Measurements from ENCODE around the gene PLK3.
"Not testable (repeated sequence)": the region's sequence is repeated elsewhere in the genome, so short reads cannot be mapped to it uniquely, and the experiment has no call there.

The PLK3 gene

DNA sequence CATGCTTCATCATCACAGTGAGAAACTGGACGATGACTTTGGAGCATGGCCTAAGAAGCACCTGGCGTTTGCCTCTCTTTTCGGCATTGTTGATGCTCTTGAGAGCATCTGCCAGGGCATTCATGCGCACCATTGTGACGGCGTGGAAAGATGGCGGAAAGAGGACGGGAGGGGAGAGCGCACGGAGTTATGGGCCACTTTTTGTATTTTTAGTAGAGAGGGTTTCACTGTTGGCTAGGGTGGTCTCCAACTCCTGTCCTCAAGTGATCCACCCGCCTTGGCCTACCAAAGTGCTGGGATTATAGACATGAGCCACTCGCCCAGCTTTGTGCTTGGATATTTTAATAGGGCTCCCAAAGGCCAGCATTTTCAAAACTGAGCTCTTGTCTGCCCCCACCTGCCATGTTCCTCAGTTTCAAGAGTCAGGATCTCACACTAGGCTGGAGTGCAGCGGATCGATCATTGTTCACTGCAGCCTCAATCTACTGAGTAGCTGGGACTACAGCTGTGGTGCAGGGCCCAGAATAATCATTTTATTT lies 19.5 kb upstream of the PLK3 start:
- H3K4me1 Mint-ChIP-seq (ENCODE audit: low read depth) = peaks cover 52% of the 10 kb centered on the region
- peaks cover 68% of the 10 kb centered on the region for H3K36me3 Mint-ChIP-seq (ENCODE audit: low read depth)

DNA sequence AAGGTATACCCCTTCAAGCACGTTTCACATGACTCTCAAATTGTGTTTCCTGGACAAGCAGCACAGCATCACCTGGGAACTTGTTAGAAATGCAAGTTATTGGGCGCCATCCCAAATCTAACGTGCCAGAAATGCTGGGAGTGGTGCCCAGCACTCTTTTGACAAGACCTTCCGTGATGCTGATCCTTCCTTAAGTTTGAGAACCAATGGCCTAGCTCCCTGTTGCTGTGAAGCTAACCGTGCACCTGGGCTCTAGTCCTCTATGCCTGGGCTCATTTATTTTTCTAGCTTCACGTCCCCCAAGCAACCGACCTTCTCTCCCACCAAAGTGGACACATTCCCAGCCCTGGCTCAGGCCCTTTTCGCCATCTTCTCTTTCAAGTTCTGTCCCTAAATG lies 16.5 kb upstream of the PLK3 start:
- no peaks in the 10 kb centered on the region for H3K9me3 Mint-ChIP-seq
- H3K4me3 Mint-ChIP-seq = peak overlapping the region; percentile 24
- H3K27ac Mint-ChIP-seq = peak overlapping the region; percentile 37
- peaks cover 34% of the 10 kb centered on the region for H3K4me1 Mint-ChIP-seq (ENCODE audit: low read depth)
- intact Hi-C loops (cut with micrococcal nuclease) = loop anchor here (5.0 kb wide), 1 partner anchor 519 kb away; no protein-coding TSS in a partner anchor
- H3K27me3 Mint-ChIP-seq = peaks cover 23% of the 10 kb centered on the region
- peaks cover 37% of the 10 kb centered on the region for H3K36me3 Mint-ChIP-seq (ENCODE audit: low read depth)

More for the DNA sequence above, 19.5 kb upstream of the PLK3 start:
- no peak overlapping the region for H3K27ac Mint-ChIP-seq
- H3K9me3 Mint-ChIP-seq = no peaks in the 10 kb centered on the region
- no peak overlapping the region for H3K4me3 Mint-ChIP-seq
- H3K27me3 Mint-ChIP-seq = peaks cover 15% of the 10 kb centered on the region
- intact Hi-C loops (cut with micrococcal nuclease) = loop anchor here (5.0 kb wide), 1 partner anchor 522 kb away; no protein-coding TSS in a partner anchor

DNA sequence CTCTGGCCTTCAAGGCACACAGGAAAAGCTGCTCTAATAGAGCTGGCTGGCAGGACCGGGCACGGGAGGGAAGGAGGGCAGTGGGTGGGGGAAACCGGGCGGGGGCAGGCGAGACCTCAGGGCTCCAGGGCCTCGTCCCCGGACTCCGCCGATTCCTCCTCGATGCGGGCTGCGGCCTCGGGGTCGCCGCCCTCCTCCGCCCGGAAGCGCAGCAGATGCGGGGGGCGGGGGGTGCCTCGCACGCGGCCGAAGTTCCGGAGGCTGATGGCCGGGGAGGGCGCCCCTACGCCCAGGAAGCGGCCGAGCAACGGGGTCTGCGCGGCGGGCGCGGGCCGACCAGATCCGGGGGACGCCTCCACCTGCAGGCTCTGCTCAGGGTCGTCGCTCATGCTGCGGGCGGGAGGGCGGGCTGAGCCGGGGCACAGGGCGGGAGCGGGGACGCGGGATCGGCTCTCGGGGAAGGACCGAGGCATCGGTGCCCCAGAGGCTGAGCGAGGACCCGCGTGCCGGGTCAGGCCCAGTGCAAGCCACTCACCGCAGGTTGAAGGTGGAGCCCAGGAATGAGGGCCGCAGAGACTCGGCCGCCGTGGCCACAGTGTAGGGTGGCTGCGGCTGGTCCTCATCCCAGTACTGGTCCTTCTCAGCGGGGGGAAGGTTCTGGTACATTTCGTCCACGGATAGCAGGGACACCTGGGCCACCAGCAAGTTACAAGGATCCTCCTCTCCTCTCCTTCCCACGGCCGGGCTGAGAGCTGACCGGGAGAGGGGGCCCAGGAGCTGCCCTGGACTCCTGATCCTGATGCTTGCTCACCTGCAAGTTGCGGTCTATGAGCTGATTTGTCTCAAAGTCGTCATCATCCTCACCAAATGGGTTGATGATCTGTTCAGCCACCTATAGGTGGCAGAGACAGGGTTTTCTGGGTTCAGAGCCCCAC lies 15.8 kb upstream of the PLK3 start:
- Mint-ChIP-seq H3K27me3 (peaks cover 23% of the 10 kb centered on the region), H3K27ac (peak overlapping the region; percentile 37), H3K36me3 (ENCODE audit: low read depth) (peaks cover 31% of the 10 kb centered on the region), H3K4me1 (ENCODE audit: low read depth) (peaks cover 28% of the 10 kb centered on the region), H3K9me3 (no peaks in the 10 kb centered on the region), H3K4me3 (peak overlapping the region; percentile 24)
- intact Hi-C loops (cut with micrococcal nuclease) = loop anchor here (5.0 kb wide), 1 partner anchor 518 kb away; no protein-coding TSS in a partner anchor

DNA sequence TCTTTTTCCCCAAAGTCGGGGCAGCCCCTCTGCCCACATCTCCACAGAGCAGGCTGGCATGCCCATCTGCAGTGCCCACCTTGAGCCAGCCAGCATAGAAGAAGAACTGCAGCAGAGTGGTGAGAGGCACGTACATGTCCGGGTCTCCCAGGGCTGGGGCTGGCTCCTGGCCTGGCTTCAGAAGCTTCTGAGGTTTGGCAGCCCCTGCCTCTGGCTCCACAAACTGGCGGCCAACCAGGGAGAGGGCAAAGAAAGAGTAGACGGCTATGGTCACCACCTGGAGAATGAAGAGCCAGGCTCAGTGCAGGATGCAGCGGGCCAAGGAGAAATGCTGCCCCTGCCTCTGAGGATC lies 15.2 kb upstream of the PLK3 start:
- H3K4me1 Mint-ChIP-seq (ENCODE audit: low read depth) = peaks cover 27% of the 10 kb centered on the region
- no peaks in the 10 kb centered on the region for H3K9me3 Mint-ChIP-seq
- peaks cover 24% of the 10 kb centered on the region for H3K36me3 Mint-ChIP-seq (ENCODE audit: low read depth)
- intact Hi-C loops (cut with micrococcal nuclease) = no loop called here
- peaks cover 23% of the 10 kb centered on the region for H3K27me3 Mint-ChIP-seq
- peak overlapping the region; percentile 28 for H3K4me3 Mint-ChIP-seq
- no peak overlapping the region for H3K27ac Mint-ChIP-seq

DNA sequence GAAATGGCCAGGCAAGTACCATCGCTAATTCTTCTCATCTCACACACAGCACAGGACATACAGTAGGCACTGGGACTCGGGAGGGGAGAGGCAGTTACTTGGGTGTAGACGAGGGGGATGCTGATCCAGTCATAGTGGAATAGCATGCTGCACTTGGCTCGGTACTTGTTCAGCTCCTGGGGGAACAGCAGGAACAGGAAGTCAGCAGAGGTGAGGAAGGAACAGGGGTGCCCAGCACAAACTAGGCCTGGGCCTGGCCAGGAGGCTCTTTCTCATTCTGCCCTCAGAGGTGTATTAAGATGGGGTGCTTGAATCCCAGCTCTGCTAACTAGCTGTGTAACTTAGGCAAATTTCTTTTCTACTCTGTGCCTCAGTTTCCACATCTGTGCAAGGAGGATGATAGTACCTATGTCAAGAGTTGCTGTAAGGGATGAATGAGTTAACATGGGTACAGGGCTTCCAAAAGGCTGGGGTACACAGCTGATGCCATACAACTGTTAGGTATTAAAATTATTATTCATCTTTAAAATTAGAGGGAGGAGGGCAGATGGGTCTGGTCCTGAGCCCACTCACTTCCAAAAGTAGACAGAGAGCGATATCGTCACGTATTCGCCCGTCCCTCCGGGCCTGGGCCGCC lies 14.6 kb upstream of the PLK3 start:
- Mint-ChIP-seq H3K36me3 (ENCODE audit: low read depth) (peaks cover 18% of the 10 kb centered on the region), H3K27ac (peak overlapping the region; percentile 75), H3K4me3 (peak overlapping the region; percentile 68), H3K4me1 (ENCODE audit: low read depth) (peaks cover 27% of the 10 kb centered on the region), H3K27me3 (peaks cover 23% of the 10 kb centered on the region), H3K9me3 (no peaks in the 10 kb centered on the region)
- intact Hi-C loops (cut with micrococcal nuclease) = no loop called here

DNA sequence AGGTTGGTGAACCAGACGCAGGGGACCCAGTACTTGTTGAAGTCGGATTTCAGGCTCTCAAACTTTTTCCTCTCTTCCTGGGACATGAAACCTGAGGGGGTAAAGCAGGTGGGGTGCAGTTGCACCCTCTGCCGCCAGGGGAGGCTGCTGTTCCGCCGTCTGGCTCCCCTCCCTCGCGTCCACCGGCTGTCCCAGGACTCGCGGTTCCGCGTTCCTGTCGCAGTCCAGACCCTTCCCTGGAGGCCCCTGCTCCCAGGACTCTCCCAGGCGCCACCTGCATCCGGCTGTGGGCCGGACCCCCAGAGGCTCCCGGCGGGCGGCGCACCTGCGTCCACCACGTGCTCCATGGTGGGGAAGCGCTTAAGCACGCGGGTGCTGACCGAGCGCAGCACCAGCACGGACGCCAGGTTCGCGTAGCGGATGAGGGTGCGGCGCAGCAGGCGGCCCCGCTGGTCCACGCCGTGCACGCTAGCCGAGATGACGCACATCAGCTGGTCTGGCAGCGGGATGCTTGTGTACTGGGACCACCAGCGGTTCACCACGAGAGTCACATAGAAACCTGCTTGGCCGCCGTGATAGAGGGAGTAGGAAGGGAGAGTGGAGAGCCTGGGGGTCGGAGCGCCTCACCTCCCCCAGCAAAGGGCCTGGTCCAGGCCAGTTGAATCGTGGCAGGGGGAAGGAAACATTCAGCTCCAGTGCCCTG lies 13.9 kb upstream of the PLK3 start:
- Mint-ChIP-seq H3K4me1 (ENCODE audit: low read depth) (peaks cover 27% of the 10 kb centered on the region), H3K4me3 (peak overlapping the region; percentile 68), H3K36me3 (ENCODE audit: low read depth) (peaks cover 11% of the 10 kb centered on the region), H3K27me3 (peaks cover 23% of the 10 kb centered on the region), H3K9me3 (no peaks in the 10 kb centered on the region), H3K27ac (peak overlapping the region; percentile 75)
- intact Hi-C loops (cut with micrococcal nuclease) = no loop called here

DNA sequence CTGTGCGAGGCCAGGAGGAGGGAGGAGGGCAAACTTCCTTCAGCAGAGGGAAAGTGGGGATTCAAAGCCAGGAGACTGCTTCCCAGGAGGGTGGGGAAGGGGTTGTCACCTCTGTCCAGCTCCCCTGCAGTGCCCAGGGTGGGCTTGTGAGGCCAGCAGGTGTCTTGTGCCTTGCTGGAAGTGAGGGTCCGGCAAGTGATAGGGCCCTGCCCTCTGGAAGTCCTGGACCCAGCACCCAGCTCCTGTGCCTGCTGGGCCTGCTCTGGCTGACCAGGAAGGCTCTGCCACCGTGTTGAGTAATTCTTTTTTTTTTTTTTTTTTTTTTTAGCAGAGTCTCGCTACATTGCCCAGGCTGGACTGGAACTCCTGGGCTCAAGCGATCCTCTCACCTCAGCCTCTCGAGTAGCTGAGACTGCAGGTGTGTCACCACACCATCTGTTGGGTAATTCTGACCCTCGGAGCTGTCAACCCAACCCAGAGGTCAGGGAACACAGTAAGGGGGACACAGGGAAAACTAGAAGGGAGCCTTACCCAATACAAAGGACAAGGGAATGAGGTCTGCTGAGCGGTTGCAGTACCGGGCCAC lies 13.2 kb upstream of the PLK3 start:
- no peaks in the 10 kb centered on the region for H3K9me3 Mint-ChIP-seq
- peak overlapping the region; percentile 68 for H3K4me3 Mint-ChIP-seq
- intact Hi-C loops (cut with micrococcal nuclease) = no loop called here
- H3K27ac Mint-ChIP-seq = peak overlapping the region; percentile 75
- peaks cover 23% of the 10 kb centered on the region for H3K27me3 Mint-ChIP-seq
- H3K4me1 Mint-ChIP-seq (ENCODE audit: low read depth) = peaks cover 27% of the 10 kb centered on the region
- H3K36me3 Mint-ChIP-seq (ENCODE audit: low read depth) = peaks cover 5% of the 10 kb centered on the region

DNA sequence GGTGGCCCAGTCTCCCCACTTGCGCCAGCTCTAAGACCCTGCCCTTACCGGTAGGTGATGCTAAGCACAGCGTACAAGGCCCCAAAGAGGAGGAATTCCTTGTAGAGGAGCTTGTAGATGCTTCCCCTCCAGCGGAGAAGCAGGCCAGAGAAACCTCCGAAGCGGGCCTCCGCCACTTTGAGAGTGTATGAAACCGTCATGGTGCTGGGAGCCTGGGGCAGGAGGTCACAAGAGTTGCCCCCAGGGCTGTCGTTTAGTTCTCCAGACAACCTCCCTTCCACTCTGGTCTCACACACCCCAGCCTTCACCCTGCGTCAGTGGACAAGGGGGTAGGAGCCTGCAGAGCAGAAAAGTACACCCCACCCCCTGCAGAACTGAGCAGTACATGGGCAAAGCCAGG lies 12.7 kb upstream of the PLK3 start:
- intact Hi-C loops (cut with micrococcal nuclease) = no loop called here
- Mint-ChIP-seq H3K9me3 (no peaks in the 10 kb centered on the region), H3K4me3 (no peak overlapping the region), H3K4me1 (ENCODE audit: low read depth) (peaks cover 27% of the 10 kb centered on the region), H3K27ac (no peak overlapping the region), H3K36me3 (ENCODE audit: low read depth) (no peaks in the 10 kb centered on the region), H3K27me3 (peaks cover 23% of the 10 kb centered on the region)

DNA sequence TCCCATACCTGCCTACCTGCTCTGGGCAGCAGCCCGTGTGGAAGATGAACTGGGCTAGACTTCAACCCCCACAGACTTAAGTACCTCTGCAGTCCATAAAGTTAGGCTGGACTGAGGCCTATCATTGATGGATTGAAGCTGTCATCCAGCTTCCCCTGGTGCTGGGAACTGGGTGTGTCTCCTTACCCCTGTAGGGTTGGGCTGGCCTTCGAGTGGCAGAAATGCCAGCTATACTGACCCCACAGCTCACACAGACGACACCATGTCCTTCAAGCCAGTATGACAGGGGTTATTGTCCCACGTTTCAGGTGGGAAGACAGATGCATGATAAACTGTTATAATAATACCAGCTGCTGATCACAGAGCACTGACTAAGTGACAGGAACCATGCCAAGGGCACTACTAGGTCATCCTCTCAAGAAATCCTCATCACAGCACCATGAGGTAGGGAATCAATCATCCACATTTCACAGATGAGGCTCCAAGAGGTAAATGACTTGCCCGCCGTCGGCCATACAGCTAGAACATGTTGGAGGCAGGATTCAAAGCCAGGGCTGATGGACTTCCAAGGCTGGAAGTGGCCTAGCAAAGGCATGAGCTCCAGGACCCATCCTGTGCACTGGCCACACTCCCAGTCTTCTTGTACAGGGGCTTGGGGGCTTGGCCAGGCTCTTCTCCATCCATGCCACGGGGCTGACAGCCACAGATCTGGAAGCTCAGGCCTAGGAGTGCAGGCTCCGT lies 11.9 kb upstream of the PLK3 start, which contains the start of gene BEST4:
BEST4 (minus strand) TSS at position 51 of the 741 bp plus-strand sequence. CDS start 465 bp downstream, outside the sequence.
- no peaks in the 10 kb centered on the region for H3K9me3 Mint-ChIP-seq
- H3K27me3 Mint-ChIP-seq = peaks cover 23% of the 10 kb centered on the region
- intact Hi-C loops (cut with micrococcal nuclease) = no loop called here
- peaks cover 28% of the 10 kb centered on the region for H3K4me1 Mint-ChIP-seq (ENCODE audit: low read depth)
- no peak within 1 kb of the TSS for H3K4me3 Mint-ChIP-seq
- no peaks in the 10 kb centered on the region for H3K36me3 Mint-ChIP-seq (ENCODE audit: low read depth)
- H3K27ac Mint-ChIP-seq = no peak within 1 kb of the TSS

DNA sequence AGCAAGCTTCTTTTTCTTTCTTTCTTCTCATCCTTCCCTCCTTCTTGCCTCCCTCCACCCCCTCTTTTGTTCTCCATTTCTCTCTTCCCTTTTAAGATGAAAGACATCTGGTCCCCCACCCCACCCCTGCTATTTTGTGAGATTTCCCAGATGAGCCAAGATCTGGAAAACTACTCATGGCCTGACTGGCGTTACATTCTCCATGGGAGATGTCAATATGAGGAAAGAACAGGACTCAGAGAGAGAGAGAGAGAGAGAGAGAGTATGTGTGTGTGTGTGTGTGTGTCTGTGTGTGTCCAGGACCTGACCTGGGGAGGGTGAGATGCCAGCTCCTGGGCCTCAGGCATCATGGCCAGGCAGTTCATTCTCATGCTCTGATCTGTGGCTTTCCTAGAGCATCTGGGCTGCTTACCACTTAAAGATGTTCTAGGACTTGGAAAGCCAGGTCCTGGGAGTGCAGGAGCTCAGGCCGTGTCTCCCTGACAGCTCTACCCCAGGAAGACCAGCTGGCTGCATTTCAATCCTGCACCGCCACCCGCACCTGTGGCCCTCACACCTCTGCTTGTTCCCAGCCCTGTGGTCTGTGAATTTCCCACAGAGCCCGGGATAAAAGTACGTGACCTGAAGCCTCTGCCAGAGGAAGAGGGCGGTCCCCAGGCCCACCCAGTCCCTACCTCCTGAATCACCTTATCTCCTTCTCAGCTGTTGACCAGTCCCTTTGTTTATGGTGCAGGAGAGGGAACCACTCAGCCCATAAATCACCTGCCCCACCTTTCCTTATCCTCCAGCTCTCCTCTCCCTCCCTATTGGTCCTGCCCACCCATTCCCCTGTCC lies 9.0 kb upstream of the PLK3 start:
- Mint-ChIP-seq H3K4me3 (no peak overlapping the region), H3K36me3 (ENCODE audit: low read depth) (no peaks in the 10 kb centered on the region), H3K27ac (no peak overlapping the region), H3K9me3 (no peaks in the 10 kb centered on the region), H3K4me1 (ENCODE audit: low read depth) (peaks cover 11% of the 10 kb centered on the region), H3K27me3 (peaks cover 5% of the 10 kb centered on the region)
- intact Hi-C loops (cut with micrococcal nuclease) = no loop called here

DNA sequence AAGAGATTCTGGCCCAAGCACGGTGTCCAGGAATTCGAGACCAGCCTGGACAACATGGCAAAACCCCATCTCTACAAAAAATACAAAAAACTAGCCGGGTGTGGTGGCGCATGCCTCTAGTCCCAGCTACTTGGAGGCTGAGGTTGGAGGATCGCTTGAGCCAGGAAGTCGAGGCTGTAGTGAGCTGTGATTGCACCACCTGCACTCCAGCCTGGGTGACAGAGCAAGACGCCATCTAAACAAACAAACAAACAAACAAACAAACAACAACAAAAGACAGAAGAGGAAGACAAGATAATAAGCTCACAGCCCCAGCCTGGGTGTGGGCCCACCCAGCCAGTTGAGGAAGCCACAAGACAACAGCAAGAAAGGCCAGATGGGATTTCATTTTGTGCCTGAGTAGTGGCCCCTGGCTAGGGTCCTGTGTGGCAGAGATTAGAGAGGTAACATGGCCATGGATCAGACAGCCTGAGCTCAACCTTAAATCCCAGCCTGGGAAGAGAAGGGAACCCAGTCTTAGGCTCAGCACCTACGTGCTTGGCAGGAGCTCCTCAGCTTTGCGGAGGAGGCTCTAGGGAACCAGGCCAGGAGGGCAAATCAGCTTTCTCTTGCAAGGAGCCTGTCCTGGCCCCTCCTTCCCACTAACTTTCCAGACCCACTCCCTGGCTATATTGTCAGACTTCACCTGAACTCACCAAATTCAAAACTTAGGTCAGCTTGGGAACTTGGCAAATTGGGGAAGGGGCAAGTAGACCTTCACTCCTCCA lies 7.3 kb upstream of the PLK3 start:
- Mint-ChIP-seq H3K4me3 (no peak overlapping the region), H3K4me1 (ENCODE audit: low read depth) (peaks cover 5% of the 10 kb centered on the region), H3K27me3 (no peaks in the 10 kb centered on the region), H3K36me3 (ENCODE audit: low read depth) (no peaks in the 10 kb centered on the region), H3K27ac (peak overlapping the region; percentile 21), H3K9me3 (no peaks in the 10 kb centered on the region)
- intact Hi-C loops (cut with micrococcal nuclease) = no loop called here

DNA sequence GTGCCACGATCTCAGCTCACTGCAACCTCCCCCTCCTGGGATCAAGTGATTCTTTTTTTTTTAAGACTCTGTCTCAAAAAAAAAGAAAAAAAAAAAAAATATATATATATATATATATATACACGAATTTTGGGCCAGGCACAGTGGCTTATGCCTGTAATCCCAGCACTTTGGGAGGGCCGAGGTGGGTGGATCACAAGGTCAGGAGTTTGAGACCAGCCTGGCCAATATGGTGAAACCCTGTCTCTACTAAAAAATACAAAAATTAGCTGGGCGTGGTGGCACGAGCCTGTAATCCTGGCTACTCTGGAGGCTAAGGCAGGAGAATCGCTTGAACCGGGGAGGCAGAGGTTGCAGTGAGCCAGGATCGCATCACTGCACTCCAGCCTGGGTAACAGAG lies 2.3 kb upstream of the PLK3 start:
- intact Hi-C loops (cut with micrococcal nuclease) = loop anchor here (5.0 kb wide), 1 partner anchor 34 kb away; no protein-coding TSS in a partner anchor
- not testable (repeated sequence) for H3K27ac Mint-ChIP-seq, H3K27me3 Mint-ChIP-seq, H3K4me3 Mint-ChIP-seq, H3K9me3 Mint-ChIP-seq
- Mint-ChIP-seq H3K36me3 (ENCODE audit: low read depth) (peaks cover 20% of the 10 kb centered on the region), H3K4me1 (ENCODE audit: low read depth) (peaks cover 37% of the 10 kb centered on the region)

Measured in dendritic cell treated with granulocyte-macrophage colony-stimulating factor and Interleukin-4, amounts not matched to agents 40 ng/mL and 50 ng/mL, for 4 days (primary cell).